Skeletal muscle tissue (tissue), 4 donors: ENCODE measurements around the gene MED28. TPM values are rescaled to one million over a fixed set of nuclear protein-coding genes. Genes with fewer than 3 reads are reported as not detected.

Experiments
- H3K27ac ChIP-seq: one replicate; pipeline ENCODE4 v1.7.0; 2013; ENCODE audit warnings: mild to moderate bottlenecking, low read depth, low read length, inconsistent platforms
- H3K27me3 ChIP-seq, 3 donors: one replicate each; pipeline ENCODE4 v1.7.0; 2013; ENCODE audit warnings: low read length in 3 of 3; ENCODE audit not compliant: control insufficient read depth in 3 of 3, insufficient read depth in 3 of 3
- H3K36me3 ChIP-seq, 3 donors: one replicate each; pipeline ENCODE4 v1.7.0; 2013; ENCODE audit warnings: low read length in 3 of 3; ENCODE audit not compliant: control insufficient read depth in 3 of 3, insufficient read depth in 3 of 3
- H3K4me1 ChIP-seq, 3 donors: one replicate each; pipeline ENCODE4 v1.7.0; 2013; ENCODE audit warnings: low read length in 3 of 3, mild to moderate bottlenecking in 3 of 3; ENCODE audit not compliant: control insufficient read depth in 3 of 3, insufficient read depth in 3 of 3
- H3K4me3 ChIP-seq, 3 donors: one replicate each; pipeline ENCODE4 v1.7.0; 2013; ENCODE audit warnings: low read length in 3 of 3
- H3K9ac ChIP-seq, 3 donors: one replicate each; pipeline ENCODE4 v1.7.0; 2013; ENCODE audit warnings: low read length in 3 of 3, mild to moderate bottlenecking in 3 of 3, moderate library complexity in 2 of 3, low read depth in 1 of 3
- H3K9me3 ChIP-seq, 3 donors: one replicate each; pipeline ENCODE4 v1.7.0; 2013; ENCODE audit warnings: low read length in 3 of 3; ENCODE audit not compliant: control insufficient read depth in 3 of 3
- total RNA-seq: library from RNA; depleted of rRNA; stranded (reverse); fragments of >200 nt; gene quantifications from one replicate; pipeline ENCODE4 v1.2.3, GENCODE V29; 2014
- donor health status: Osteomylitis.

MED28 gene
- total RNA-seq, 1 donor from 2014 or later: 13.0 TPM

DNA sequence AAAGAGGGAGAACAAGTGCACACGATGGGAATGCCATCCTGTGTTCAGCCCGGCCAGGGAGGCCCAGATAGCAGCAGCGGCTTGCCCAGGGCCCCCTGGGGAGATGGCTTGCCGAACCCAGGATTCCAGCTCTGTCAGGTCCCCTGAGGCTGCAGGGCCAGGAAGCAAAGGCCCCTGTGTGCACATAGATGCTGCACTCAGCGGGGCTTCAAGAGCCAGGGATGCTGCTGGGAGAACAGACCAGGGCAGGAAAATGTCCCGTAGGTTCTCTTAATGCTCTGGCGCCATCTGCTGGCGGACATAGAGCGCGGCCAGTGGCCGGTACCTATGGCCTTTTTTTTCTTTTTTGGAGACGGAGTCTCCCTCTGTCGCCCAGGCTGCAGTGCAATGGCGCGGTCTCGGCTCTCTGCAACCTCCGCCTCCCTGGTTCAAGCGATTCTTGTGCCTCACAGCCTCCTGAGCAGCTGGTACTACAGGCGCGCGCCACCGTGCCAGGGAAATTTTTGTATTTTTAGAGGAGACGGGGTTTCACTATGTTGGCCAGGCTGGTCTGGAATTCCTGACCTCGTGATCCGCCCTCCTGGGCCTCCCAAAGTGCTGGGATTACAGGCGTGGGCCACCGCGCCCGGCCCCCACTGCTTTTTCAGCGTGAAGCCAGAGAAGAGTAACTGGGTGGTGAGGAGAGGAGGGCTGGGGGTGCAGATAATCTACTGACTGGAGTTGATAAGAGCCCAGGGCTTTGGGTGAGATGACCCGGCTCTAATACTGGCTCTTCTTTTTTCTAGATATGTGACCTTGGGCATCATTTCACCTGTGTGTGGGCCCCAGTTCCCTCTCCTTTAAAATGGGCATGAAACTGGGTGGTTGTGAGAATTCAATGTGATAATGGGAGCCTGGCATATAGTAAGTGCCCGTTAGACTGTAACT lies 22.5 kb downstream of the MED28 start:
- no peak overlapping the region for H3K9ac ChIP-seq
- no peaks in the 10 kb centered on the region for H3K9me3 ChIP-seq
- peaks cover 11 to 30% (median 23%) of the 10 kb centered on the region in 3 donors for H3K36me3 ChIP-seq
- no peaks in the 10 kb centered on the region for H3K4me1 ChIP-seq
- H3K27me3 ChIP-seq: no peaks in the 10 kb centered on the region
- H3K27ac ChIP-seq: no peak overlapping the region
- no peak overlapping the region for H3K4me3 ChIP-seq

DNA sequence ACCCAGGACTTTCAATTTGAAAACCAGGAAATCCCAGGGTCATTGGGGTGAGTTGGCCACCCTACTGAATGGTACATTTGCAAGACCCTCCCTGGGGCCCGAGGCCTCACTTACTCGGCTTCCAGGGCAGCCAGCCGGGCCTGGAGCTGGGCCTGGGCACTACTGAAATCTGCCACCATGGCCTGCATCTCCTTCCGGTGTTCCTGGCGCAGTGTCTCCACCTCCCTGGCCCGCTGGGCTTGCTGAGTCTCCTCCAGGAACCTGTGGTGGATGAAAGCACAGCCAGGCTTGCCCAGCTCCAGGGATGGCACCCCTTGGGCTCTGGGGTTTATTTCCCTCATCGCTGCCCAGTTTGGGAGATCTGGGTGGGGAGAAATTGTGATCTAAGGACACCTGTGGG lies 24.7 kb downstream of the MED28 start:
- Histone ChIP-seq H3K4me1 (no peaks in the 10 kb centered on the region), H3K9ac (no peak overlapping the region), H3K4me3 (no peak overlapping the region), H3K27ac (no peak overlapping the region), H3K27me3 (no peaks in the 10 kb centered on the region), H3K9me3 (no peaks in the 10 kb centered on the region), H3K36me3 (peaks cover 2 to 13% (median 3%) of the 10 kb centered on the region in 3 donors)

DNA sequence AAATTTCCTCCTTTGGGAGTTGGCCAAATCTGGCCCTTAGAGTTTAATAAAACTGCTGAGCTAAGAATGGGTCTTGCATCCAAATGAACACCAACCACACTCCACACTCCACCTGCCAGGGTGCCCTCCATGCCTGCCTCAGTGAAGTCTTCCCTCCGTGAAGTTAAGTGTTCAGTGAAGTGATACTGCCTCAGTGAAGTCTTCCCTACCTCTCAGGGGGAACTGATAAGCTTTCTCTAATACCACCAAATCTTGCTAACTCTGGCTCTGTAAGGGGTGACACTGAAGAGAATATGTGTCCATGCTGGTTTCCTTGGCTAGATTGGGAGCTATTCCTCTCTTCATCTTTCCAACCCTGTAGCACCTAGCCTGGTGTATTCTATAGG lies 27.9 kb downstream of the MED28 start:
- Histone ChIP-seq H3K27me3 (no peaks in the 10 kb centered on the region), H3K9me3 (no peaks in the 10 kb centered on the region), H3K4me3 (no peak overlapping the region), H3K27ac (no peak overlapping the region), H3K36me3 (peaks cover 0 to 4% (median 0%) of the 10 kb centered on the region in 3 donors), H3K4me1 (no peaks in the 10 kb centered on the region), H3K9ac (no peak overlapping the region)

DNA sequence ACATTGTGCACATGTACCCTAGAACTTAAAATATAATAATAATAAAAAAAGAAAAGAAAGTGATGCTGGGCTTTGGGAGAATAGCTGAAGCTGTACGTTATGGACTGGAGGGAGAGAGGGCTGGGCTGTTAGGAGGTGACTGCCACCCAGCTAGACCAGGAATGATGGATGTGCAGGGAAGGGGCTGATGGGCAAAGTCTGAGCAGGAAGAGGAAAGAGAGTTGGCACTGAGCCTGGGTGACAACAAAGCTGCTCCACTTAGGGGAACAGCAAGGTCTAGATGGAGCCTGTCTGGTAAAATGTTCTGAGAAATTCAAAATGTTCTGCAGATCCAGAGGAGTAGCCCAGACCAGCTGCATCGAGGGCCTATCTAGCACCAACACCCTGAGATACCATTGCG lies 32.3 kb downstream of the MED28 start:
- Histone ChIP-seq H3K4me3 (no peak overlapping the region), H3K9ac (no peak overlapping the region), H3K27me3 (no peaks in the 10 kb centered on the region), H3K4me1 (peaks cover 5 to 10% (median 5%) of the 10 kb centered on the region in 3 donors), H3K27ac (no peak overlapping the region), H3K9me3 (no peaks in the 10 kb centered on the region), H3K36me3 (no peaks in the 10 kb centered on the region)

DNA sequence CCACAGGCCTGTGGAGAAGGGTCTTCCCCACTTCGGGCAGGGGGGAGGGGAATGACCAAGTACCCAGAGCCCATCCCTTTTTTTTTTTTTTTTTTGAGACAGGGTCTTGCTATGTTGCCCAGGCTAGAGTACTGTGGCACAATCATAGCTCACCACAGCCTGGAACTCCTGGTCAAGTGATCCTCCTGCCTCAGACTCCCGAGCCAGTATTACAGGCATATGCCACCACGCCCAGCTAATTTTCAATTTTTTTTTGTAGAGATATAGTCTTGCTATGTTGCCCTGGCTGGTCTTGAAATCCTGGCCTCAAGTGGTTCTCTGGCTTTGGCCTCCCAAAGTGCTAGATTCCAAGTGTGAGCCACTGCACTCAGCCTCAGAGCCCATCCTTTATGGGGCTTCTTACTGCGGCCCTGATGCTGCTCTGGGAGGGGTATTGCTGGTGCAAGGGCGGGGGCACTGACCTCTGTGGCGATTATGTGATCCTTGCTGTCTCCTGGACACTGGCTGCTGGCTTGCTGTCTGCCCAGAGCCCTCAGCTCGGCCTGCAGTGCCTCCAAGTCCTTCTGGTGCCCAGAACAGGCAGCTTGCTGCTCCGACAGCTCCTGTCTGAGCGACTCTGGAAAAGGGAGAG lies 32.9 kb downstream of the MED28 start:
- H3K9me3 ChIP-seq: no peaks in the 10 kb centered on the region
- no peaks in the 10 kb centered on the region for H3K36me3 ChIP-seq
- H3K9ac ChIP-seq: no peak overlapping the region

DNA sequence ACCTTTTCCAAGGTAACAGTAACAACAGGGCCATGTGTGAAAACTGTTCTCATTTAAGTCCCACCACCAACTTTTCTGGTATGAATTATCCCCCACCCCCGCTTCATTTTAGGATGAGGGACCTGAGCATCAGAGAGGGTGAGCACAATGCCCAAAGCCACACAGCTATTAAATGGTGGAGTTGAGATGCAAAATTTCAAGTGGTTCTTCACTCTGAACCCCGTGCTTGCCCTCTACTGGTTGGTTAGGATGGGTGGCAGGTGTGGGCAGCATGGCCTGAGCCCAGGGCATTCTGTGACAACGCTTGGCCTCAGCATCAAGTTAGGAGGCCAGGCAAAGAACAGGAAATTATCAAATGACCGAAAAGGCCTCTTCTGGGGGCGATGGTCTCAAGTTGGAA lies 33.5 kb downstream of the MED28 start:
- no peak overlapping the region for H3K9ac ChIP-seq
- H3K27ac ChIP-seq: no peak overlapping the region
- H3K9me3 ChIP-seq: no peaks in the 10 kb centered on the region
- peaks cover 5 to 10% (median 5%) of the 10 kb centered on the region in 3 donors for H3K4me1 ChIP-seq
- H3K27me3 ChIP-seq: no peaks in the 10 kb centered on the region
- H3K4me3 ChIP-seq: no peak overlapping the region
- peaks cover 0 to 5% (median 0%) of the 10 kb centered on the region in 3 donors for H3K36me3 ChIP-seq

More for the DNA sequence above, 32.9 kb downstream of the MED28 start:
- H3K27ac ChIP-seq: no peak overlapping the region
- no peak overlapping the region for H3K4me3 ChIP-seq
- no peaks in the 10 kb centered on the region for H3K27me3 ChIP-seq
- peaks cover 5 to 10% (median 5%) of the 10 kb centered on the region in 3 donors for H3K4me1 ChIP-seq

DNA sequence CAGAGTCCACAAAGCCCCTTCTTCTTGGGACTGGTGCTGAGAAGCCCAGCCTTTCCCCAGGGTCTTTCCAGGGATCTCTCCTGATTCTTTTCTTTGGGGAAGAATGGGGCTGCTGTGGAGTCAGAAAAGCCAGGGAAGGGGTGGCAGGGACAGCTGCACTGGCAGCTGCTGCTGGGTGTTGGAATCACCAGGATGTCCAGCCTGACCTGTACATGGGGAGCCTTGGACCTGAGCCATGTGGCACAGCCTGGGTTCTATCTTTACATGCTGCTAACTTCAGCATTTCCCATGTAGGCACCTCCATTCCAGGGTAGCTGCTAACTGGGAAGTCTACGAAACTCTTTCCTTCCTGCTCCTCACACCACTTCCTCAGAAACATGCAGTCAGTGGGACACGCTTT lies 36.0 kb downstream of the MED28 start:
- H3K36me3 ChIP-seq: peaks cover 0 to 8% (median 0%) of the 10 kb centered on the region in 3 donors
- no peak overlapping the region for H3K27ac ChIP-seq
- peak overlapping the region in 2 of 3 donors; percentile 31 to 35 for H3K4me3 ChIP-seq
- H3K4me1 ChIP-seq: peaks cover 5 to 10% (median 5%) of the 10 kb centered on the region in 3 donors
- H3K9ac ChIP-seq: peak overlapping the region in 1 of 3 donors; percentile 40
- no peaks in the 10 kb centered on the region for H3K27me3 ChIP-seq
- H3K9me3 ChIP-seq: no peaks in the 10 kb centered on the region

DNA sequence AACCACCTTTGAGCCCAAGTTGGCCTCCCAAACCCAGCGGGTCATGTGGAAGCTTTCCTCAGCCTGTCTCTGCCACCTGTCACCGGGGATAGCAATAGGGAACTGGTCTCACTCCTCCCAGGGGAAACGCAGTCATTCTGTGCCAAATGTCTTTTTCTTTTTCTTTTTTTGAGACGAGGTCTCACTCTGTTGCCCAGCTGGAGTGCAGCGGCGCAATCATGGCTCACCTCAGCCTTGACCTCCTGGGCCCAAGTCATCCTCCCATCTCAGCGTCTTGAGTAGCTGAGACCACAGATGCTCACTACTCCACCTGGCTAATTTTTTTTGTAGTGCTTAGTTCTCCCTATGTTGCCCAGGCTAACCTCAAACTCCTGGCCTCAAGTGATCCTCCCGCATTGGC lies 40.3 kb downstream of the MED28 start:
- Histone ChIP-seq H3K27me3 (no peaks in the 10 kb centered on the region), H3K9ac (no peak overlapping the region), H3K4me3 (no peak overlapping the region), H3K27ac (no peak overlapping the region), H3K9me3 (no peaks in the 10 kb centered on the region), H3K4me1 (peaks cover 5 to 10% (median 5%) of the 10 kb centered on the region in 3 donors), H3K36me3 (peaks cover 0 to 8% (median 0%) of the 10 kb centered on the region in 3 donors)

DNA sequence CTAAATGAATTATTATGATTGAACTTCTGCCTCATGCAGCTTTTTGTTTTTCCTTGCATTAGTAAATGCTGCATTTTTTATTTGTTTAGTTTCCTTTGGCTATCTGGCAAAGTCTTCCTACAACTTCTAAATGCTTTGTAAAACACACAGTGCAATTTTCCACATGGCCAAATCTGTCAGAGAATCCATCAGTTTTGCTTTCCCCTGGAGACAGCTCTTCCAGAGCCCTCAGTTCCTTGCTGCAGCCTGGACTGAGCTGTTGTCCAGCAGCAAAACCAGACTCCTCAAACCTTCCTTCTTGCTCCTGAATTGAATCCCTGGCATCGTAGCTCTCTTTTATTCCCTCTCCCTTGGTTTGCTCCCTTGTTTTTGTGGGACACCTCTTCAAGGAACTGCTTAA lies 42.6 kb downstream of the MED28 start:
- Histone ChIP-seq H3K4me3 (no peak overlapping the region), H3K36me3 (peaks cover 0 to 8% (median 0%) of the 10 kb centered on the region in 3 donors), H3K9ac (no peak overlapping the region), H3K4me1 (no peaks in the 10 kb centered on the region), H3K27me3 (no peaks in the 10 kb centered on the region), H3K27ac (no peak overlapping the region), H3K9me3 (no peaks in the 10 kb centered on the region)

DNA sequence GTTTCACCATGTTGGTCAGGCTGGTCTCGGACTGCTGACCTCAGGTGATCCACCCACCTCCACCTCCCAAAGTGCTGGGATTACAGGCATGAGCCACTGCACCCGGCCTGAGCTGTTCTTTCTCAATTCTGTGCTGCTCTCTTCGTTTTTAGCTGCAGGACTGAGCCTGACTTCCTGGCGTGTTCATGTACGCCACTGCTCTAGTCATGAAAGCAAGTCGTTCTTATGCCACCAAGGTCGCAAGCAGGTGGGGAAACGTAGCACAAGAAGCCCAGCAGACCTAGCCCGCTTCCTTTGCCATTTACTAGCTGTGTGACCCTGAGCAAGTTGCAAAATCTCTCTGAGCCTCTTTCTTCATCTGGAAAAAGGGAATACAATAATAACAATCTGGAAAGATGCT lies 43.4 kb downstream of the MED28 start:
- Histone ChIP-seq H3K4me1 (no peaks in the 10 kb centered on the region), H3K9ac (no peak overlapping the region), H3K36me3 (peaks cover 0 to 4% (median 0%) of the 10 kb centered on the region in 3 donors), H3K27ac (no peak overlapping the region), H3K4me3 (no peak overlapping the region), H3K27me3 (no peaks in the 10 kb centered on the region), H3K9me3 (no peaks in the 10 kb centered on the region)
